ENCODE measurements around the gene ALOX5. TPM values are rescaled to one million over a fixed set of nuclear protein-coding genes. Genes with fewer than 3 reads are reported as not detected.
"Not testable (repeated sequence)": the region's sequence is repeated elsewhere in the genome, so short reads cannot be mapped to it uniquely, and the experiment has no call there.

ALOX5 gene
- total RNA-seq, 1 experiment from 2014 or later, result 6.1 TPM

DNA sequence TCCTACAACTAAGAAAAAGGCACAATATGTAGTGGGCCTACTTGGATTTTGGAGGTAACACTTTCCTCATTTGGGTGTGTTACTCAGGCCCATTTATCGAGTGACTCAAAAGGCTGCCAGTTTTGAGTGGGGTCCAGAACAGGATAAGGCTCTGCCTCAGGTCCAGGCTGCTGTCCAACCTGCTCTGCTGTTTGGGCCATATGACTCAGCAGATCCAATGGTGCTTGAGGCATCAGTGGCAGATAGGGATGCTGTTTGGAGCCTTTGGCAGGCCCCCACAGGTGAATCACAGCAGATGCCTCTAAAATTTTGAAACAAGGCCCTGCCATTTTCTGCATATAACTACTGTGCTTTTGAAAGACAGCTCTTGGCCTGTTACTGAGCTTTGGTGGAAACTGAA is 34.1 kb upstream of the ALOX5 start (continued):
- TF ChIP-seq, protein P1, sequence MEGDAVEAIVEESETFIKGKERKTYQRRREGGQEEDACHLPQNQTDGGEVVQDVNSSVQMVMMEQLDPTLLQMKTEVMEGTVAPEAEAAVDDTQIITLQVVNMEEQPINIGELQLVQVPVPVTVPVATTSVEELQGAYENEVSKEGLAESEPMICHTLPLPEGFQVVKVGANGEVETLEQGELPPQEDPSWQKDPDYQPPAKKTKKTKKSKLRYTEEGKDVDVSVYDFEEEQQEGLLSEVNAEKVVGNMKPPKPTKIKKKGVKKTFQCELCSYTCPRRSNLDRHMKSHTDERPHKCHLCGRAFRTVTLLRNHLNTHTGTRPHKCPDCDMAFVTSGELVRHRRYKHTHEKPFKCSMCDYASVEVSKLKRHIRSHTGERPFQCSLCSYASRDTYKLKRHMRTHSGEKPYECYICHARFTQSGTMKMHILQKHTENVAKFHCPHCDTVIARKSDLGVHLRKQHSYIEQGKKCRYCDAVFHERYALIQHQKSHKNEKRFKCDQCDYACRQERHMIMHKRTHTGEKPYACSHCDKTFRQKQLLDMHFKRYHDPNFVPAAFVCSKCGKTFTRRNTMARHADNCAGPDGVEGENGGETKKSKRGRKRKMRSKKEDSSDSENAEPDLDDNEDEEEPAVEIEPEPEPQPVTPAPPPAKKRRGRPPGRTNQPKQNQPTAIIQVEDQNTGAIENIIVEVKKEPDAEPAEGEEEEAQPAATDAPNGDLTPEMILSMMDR (IDR thresholded peaks at IDR 0.05 in 2 of 3, conservative IDR thresholded peaks at IDR 0.05 in 1 of 3; ENCODE audit: borderline replicate concordance in 1 of 3, insufficient read depth in 1 of 3, low read depth in 2 of 3, low read length in 2 of 3), result no peak
- no peak for TF ChIP-seq RAD21 (IDR thresholded peaks at IDR 0.05; ENCODE audit: low read depth)

DNA sequence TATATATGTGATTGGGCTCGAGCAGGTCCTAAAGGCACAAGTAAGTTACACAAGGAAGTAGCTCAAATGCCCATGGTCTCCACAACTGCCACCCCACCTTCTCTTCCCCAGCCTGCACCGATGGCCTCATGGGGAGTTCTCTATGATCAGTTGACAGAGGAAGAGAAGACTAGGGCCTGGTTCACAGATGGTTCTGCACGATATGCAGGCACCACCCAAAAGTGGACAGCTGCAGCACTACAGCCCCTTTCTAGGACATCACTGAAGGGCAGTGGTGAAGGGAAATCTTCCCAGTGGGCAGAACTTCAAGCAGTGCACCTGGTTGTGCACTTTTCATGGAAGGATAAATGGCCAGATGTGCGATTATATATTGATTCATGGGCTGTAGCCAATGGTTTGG is 33.6 kb upstream of the ALOX5 start:
- H3K9me2 ChIP-seq (ENCODE audit: insufficient read depth); CTCF ChIA-PET; H3K36me3 ChIP-seq (ENCODE audit: control insufficient read depth in 1 of 2, insufficient read depth in 2 of 2, low read length in 2 of 2); POLR2A ChIA-PET; intact Hi-C loops (cut with micrococcal nuclease); H3K27me3 ChIP-seq (ENCODE audit: insufficient read depth, low read length); H2AFZ ChIP-seq (ENCODE audit: low read depth, low read length, poor library complexity, severe bottlenecking); BruUV-seq (replicated peaks); H3K4me3 ChIP-seq (replicated peaks in 1 of 2; ENCODE audit: low read depth in 1 of 2, low read length in 2 of 2); H3K4me2 ChIP-seq (ENCODE audit: low read length); ATAC-seq; H3K27ac ChIP-seq (ENCODE audit: low read depth, low read length); H3K79me2 ChIP-seq (ENCODE audit: insufficient read depth, low read length); H4K20me1 ChIP-seq (ENCODE audit: insufficient read depth); H3K9me3 ChIP-seq (ENCODE audit: control insufficient read depth in 1 of 2, insufficient read depth in 1 of 2, low read depth in 1 of 2, low read length in 2 of 2); RAD21 ChIA-PET (ENCODE audit: low non-redundant PET in 1 of 2, low total read pairs in 2 of 2, uncharacterized antibody in 2 of 2, unreplicated experiment in 2 of 2); H3K9ac ChIP-seq (ENCODE audit: low read length); H3K4me1 ChIP-seq (ENCODE audit: control insufficient read depth in 1 of 2, insufficient read depth in 2 of 2, low read length in 2 of 2); DNase-seq (ENCODE audit: low read depth, low spot score): not testable (repeated sequence)

DNA sequence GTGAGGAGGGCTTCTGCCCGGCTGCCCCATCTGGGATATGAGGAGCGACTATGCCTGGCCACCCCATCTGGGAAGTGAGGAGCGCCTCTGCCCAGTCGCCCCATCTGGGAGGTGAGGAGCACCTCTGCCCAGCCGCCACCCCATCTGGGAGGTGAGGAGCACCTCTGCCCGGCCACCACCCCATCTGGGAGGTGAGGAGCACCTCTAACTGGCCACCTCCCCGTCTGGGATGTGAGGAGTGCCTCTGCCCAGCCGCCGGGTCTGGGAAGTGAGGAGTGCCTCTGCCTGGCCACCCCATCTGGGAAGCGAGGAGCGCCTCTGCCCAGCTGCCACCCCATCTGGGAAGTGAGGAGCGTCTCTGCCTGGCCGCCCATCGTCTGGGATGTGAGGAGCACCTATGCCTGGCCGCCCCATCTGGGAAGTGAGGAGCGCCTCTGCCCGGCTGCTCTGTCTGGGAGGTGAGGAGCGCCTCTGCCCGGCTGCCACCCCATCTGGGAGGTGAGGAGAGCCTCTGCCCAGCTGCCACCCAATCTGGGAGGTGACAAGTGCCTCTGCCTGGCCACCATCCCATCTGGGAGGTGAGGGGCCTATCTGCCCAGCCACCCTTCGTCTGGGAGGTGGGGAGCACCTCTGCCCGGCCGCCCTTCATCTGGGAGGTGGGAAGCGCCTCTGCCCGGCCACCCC is 27.2 kb upstream of the ALOX5 start:
- CTCF ChIA-PET; BruUV-seq (replicated peaks); H3K4me2 ChIP-seq (ENCODE audit: low read length); H3K4me3 ChIP-seq (replicated peaks in 1 of 2; ENCODE audit: low read depth in 1 of 2, low read length in 2 of 2); H3K9me3 ChIP-seq (ENCODE audit: control insufficient read depth in 1 of 2, insufficient read depth in 1 of 2, low read depth in 1 of 2, low read length in 2 of 2); H3K79me2 ChIP-seq (ENCODE audit: insufficient read depth, low read length); intact Hi-C loops (cut with micrococcal nuclease); DNase-seq (ENCODE audit: low read depth, low spot score); H3K36me3 ChIP-seq (ENCODE audit: control insufficient read depth in 1 of 2, insufficient read depth in 2 of 2, low read length in 2 of 2); POLR2A ChIA-PET; H4K20me1 ChIP-seq (ENCODE audit: insufficient read depth); RAD21 ChIA-PET (ENCODE audit: low non-redundant PET in 1 of 2, low total read pairs in 2 of 2, uncharacterized antibody in 2 of 2, unreplicated experiment in 2 of 2); H3K4me1 ChIP-seq (ENCODE audit: control insufficient read depth in 1 of 2, insufficient read depth in 2 of 2, low read length in 2 of 2); H3K27ac ChIP-seq (ENCODE audit: low read depth, low read length); H3K9ac ChIP-seq (ENCODE audit: low read length); ATAC-seq; H3K27me3 ChIP-seq (ENCODE audit: insufficient read depth, low read length); H3K9me2 ChIP-seq (ENCODE audit: insufficient read depth); H2AFZ ChIP-seq (ENCODE audit: low read depth, low read length, poor library complexity, severe bottlenecking): not testable (repeated sequence)

DNA sequence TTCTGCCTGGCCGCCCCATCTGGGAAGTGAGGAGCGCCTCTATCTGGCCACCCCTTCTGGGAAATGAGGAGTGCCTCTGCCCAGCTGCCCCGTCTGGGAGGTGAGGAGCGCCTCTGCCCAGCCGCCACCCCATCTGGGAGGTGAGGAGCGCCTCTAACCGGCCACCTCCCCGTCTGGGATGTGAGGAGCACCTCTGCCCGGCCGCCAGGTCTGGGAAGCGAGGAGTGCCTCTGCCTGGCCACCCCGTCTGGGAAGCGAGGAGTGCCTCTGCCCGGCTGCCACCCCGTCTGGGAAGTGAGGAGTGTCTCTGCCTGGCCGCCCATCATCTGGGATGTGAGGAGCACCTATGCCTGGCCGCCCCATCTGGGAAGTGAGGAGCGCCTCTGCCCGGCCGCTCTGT is 26.6 kb upstream of the ALOX5 start:
- H2AFZ ChIP-seq (ENCODE audit: low read depth, low read length, poor library complexity, severe bottlenecking); RAD21 ChIA-PET (ENCODE audit: low non-redundant PET in 1 of 2, low total read pairs in 2 of 2, uncharacterized antibody in 2 of 2, unreplicated experiment in 2 of 2); H3K9ac ChIP-seq (ENCODE audit: low read length); H3K27ac ChIP-seq (ENCODE audit: low read depth, low read length); H3K4me2 ChIP-seq (ENCODE audit: low read length); H3K9me2 ChIP-seq (ENCODE audit: insufficient read depth); H3K36me3 ChIP-seq (ENCODE audit: control insufficient read depth in 1 of 2, insufficient read depth in 2 of 2, low read length in 2 of 2); ATAC-seq; POLR2A ChIA-PET; H3K9me3 ChIP-seq (ENCODE audit: control insufficient read depth in 1 of 2, insufficient read depth in 1 of 2, low read depth in 1 of 2, low read length in 2 of 2); CTCF ChIA-PET; H3K4me3 ChIP-seq (replicated peaks in 1 of 2; ENCODE audit: low read depth in 1 of 2, low read length in 2 of 2); H3K27me3 ChIP-seq (ENCODE audit: insufficient read depth, low read length); DNase-seq (ENCODE audit: low read depth, low spot score); H3K4me1 ChIP-seq (ENCODE audit: control insufficient read depth in 1 of 2, insufficient read depth in 2 of 2, low read length in 2 of 2); H4K20me1 ChIP-seq (ENCODE audit: insufficient read depth); intact Hi-C loops (cut with micrococcal nuclease); H3K79me2 ChIP-seq (ENCODE audit: insufficient read depth, low read length); BruUV-seq (replicated peaks): not testable (repeated sequence)

Measured in HCT116 (cell line).